Ovary (tissue), 9 donors: ENCODE results near the gene OPRL1. TPM values are rescaled to one million over a fixed set of nuclear protein-coding genes. Genes with fewer than 3 reads are reported as not detected.

Experiments
- DNase-seq, 5 donors: peaks; one replicate each; pipeline ENCODE4 v3.0.0-alpha.2; 2019 to 2020
- H3K27ac ChIP-seq, 2 donors: fragments of 200-600 bp; one replicate each; pipeline versions ENCODE4 v1.5.1 to v1.8.0; 2019 to 2022
- H3K27me3 ChIP-seq: fragments of 200-600 bp; one replicate; pipeline ENCODE4 v1.8.0; 2022
- H3K36me3 ChIP-seq: fragments of 200-600 bp; sonication (generic); one replicate; pipeline ENCODE4 v1.5.1; 2019
- H3K4me1 ChIP-seq: one replicate; pipeline ENCODE4 v1.8.1; 2013; ENCODE audit warnings: mild to moderate bottlenecking, moderate library complexity; ENCODE audit not compliant: insufficient read depth
- H3K4me3 ChIP-seq: fragments of 200-600 bp; sonication (generic); one replicate; pipeline ENCODE4 v1.5.1; 2017
- H3K9me3 ChIP-seq, 2 donors: fragments of 200-600 bp in 1 of 2; sonication (generic) in 1 of 2; one replicate each; pipeline versions ENCODE4 v1.5.1 to v1.8.1; 2013 to 2019; ENCODE audit warnings: mild to moderate bottlenecking in 1 of 2, moderate library complexity in 1 of 2
- CTCF ChIP-seq, 3 donors: fragments of 450-650 bp in 2 of 3; fragments of 200-600 bp in 1 of 3; IDR thresholded peaks; one replicate each; pipeline versions ENCODE4 v1.5.1 to v1.8.0; 2016 to 2022; ENCODE audit warnings: antibody characterized with exemption in 3 of 3, mild to moderate bottlenecking in 1 of 3
- EP300 ChIP-seq: sonication (generic); formaldehyde crosslinking; IDR thresholded peaks from one replicate; pipeline ENCODE4 v1.6.1; 2017; ENCODE audit warnings: antibody characterized with exemption
- POLR2A ChIP-seq: fragments of 450-650 bp; IDR thresholded peaks from one replicate; pipeline ENCODE4 v1.6.1; 2017; ENCODE audit warnings: antibody characterized with exemption, mild to moderate bottlenecking, moderate library complexity
- WGBS, 3 donors: extraction: QIAGEN DNeasy Blood & Tissue Kit in 1 of 3; methylation state at CpG; one replicate each; pipeline versions ENCODE4 v1.1.5 to v1.1.7; 2013 to 2017; 5-methylcytosine and 5-hydroxymethylcytosine counted together
- intact Hi-C, 4 donors: fragments of 100-400 bp; cut with DNase I; formaldehyde crosslinking; loops; one replicate each; pipeline versions ENCODE4 v1.11.0 to v1.15.1; 2022 to 2023
- polyA plus RNA-seq, 2 donors: library from polyadenylated mRNA; stranded (reverse); fragments of 200-250 nt in 1 of 2; fragments of 350-450 nt in 1 of 2; fragmentation: Illumina TruSeq in 1 of 2; extraction: RNeasy Lipid Tissue Mini Kit (QIAGEN cat#74804) in 1 of 2; gene quantifications; one replicate each; pipeline ENCODE4 v1.2.3, GENCODE V29; 2013 to 2014
- total RNA-seq, 7 donors: library from RNA; depleted of rRNA in 2 of 7; stranded (reverse); fragments of >200 nt in 2 of 7; fragmentation: NEBNext Ultra II Directional in 3 of 7; extraction: Animal tissue kit (Norgen Biotek cat#: 25700) in 3 of 7; gene quantifications; one replicate each; pipeline versions ENCODE4 v1.1.0 to v1.2.4, GENCODE V29; 2016 to 2023
- donor health status: DM: no; HTN: no; CAD: no; lungs with moderate emphysema.
- donor health status: DM: no; HTN: no; CAD: no.
- donor health status: Bipolar disorder and iron deficiency.
- donor health status: DM: yes; HTN: yes; CAD: no.
- donor health status: DM: no; HTN: no; CAD: no.
- donor health status: DM: yes; HTN: yes; CAD: no.

OPRL1 gene
- total and polyA plus RNA-seq, 9 donors = 0.12 to 0.80 (median 0.43) TPM

GRCh38 chr20:64082126-64082731, 2.3 kb downstream of the OPRL1 start:
- no peaks in the 10 kb centered on the region for H3K4me1 ChIP-seq
- WGBS, 3 donors = 16 to 25% (median 22%) methylated on average over 13 of the region's 13 CpGs

GRCh38 chr20:64082820-64083377, 3.0 kb downstream of the OPRL1 start:
- Histone ChIP-seq H3K27ac (no peak overlapping the region), H3K4me3 (no peak overlapping the region), H3K4me1 (no peaks in the 10 kb centered on the region), H3K36me3 (no peaks in the 10 kb centered on the region), H3K27me3 (no peaks in the 10 kb centered on the region), H3K9me3 (no peaks in the 10 kb centered on the region)
- WGBS, 3 donors = 18 to 22% (median 19%) methylated on average over 13 of the region's 13 CpGs
- intact Hi-C loops = no loop called here
- TF ChIP-seq POLR2A (no peak), EP300 (no peak), CTCF (IDR thresholded peaks at IDR 0.05) (no peak)
- DNase-seq = no peak

More at GRCh38 chr20:64082126-64082731, 2.3 kb downstream of the OPRL1 start:
- H3K27ac ChIP-seq = no peak overlapping the region
- no peak for DNase-seq
- H3K9me3 ChIP-seq = no peaks in the 10 kb centered on the region
- no peaks in the 10 kb centered on the region for H3K27me3 ChIP-seq
- no peak for TF ChIP-seq CTCF (IDR thresholded peaks at IDR 0.05)
- TF ChIP-seq POLR2A = no peak
- TF ChIP-seq EP300 = no peak
- no peaks in the 10 kb centered on the region for H3K36me3 ChIP-seq
- no peak overlapping the region for H3K4me3 ChIP-seq
- intact Hi-C loops = no loop called here

GRCh38 chr20:64083378-64083803, 3.5 kb downstream of the OPRL1 start:
- WGBS, 3 donors = 0 to 1% (median 1%) methylated on average over 39 to 52 of the region's 52 CpGs
- intact Hi-C loops = no loop called here

More at GRCh38 chr20:64083378-64083803, 3.5 kb downstream of the OPRL1 start:
- TF ChIP-seq POLR2A (no peak), CTCF (IDR thresholded peaks at IDR 0.05) (peak in 2 of 3 donors; percentile 27 to 49), EP300 (no peak)
- Histone ChIP-seq H3K27me3 (no peaks in the 10 kb centered on the region), H3K36me3 (no peaks in the 10 kb centered on the region), H3K4me3 (peak overlapping the region; percentile 12), H3K27ac (no peak overlapping the region), H3K4me1 (no peaks in the 10 kb centered on the region), H3K9me3 (no peaks in the 10 kb centered on the region)
- DNase-seq = peak; percentile 39 to 78 (median 63)
